GM18499 (cell line): ENCODE results near the gene EXOC4.

Experiments used
- ATAC-seq: cut with Tn5 transposase; IDR thresholded peaks from one replicate; pipeline ENCODE4 v1.9.1; 2021; ENCODE audit warnings: moderate number of reproducible peaks; ENCODE audit not compliant: insufficient read depth, unreplicated experiment

Gene EXOC4

DNA sequence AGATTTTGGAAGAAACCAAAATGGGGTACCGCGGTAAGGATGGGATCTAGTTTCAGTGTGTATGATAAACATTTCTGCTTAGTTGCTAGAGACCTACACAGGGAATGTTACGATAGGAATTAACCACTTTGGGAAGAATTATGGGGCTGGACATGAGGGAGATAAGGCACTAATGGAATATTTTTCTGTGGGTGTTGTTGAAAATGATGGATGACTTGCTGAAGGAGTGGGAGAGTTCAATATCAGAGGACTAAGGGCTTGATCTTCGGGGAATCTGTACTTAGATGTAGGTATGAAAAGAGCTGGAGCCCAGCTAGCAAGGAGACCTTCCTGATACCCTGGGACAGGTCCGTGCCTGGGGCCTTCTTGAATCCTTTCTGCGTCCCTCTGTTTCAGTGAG is 303.7 kb downstream of the EXOC4 start:
- ATAC-seq, result no peak

DNA sequence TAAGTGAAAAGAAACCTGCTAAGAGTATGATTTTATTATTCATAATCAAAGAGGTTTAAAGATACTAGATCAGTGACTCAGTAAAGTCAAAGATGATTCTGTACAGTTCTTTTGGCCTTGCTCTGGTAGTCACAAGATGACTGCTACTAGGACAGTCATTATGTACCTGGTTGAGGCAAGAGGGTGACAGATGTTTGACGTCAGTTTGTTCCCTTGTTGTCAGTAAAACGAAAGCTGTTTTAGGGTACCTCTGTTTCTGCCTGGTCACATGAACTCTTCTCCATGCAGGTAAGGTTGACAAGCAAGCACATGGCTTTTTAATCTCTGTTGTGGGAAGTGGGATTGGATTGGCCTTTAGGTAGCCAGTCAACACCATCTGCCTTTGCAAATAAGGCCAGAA is 308.0 kb downstream of the EXOC4 start:
- ATAC-seq, result no peak

DNA sequence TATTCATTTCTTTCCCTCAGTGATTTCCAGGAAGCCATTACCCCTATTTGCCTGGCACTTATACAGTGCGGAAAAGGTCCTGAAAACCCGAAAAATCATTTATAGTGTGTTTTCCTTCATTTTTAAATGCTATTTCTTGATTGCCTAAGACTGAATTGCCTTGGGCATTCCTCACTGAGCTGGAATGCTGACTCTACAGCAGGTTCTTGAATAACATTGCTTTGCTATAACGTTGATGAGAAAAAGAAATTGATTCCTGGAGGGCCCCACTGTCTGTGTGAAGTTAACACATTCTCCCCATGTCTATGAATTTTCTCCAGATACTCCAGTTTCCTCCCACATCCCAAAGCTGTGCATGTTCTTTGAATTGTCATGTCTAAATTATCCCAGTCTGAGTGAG is 308.5 kb downstream of the EXOC4 start:
- ATAC-seq, result no peak

GRCh38 chr7:133562621-133563020 is 309.7 kb downstream of the EXOC4 start:
- no peak for ATAC-seq

DNA sequence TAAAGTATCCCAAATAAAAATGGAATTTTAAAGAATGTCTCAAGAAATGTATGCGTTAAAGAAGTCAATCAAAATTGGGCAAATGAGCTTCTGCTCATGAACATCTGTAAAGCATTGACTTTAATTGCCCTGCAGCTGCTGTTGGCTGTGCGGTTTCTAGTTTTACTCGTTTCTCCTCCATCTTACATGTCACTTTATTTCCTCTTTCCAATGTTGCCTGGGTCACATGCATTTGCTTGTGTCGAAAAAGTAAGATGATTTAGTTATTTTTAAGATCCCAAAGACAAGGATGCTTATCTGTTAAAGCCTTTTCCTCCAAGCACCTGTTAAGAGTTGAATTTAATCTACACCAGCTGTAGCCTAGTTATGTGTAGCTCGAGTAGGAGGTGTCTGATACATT is 310.4 kb downstream of the EXOC4 start:
- ATAC-seq, result no peak

DNA sequence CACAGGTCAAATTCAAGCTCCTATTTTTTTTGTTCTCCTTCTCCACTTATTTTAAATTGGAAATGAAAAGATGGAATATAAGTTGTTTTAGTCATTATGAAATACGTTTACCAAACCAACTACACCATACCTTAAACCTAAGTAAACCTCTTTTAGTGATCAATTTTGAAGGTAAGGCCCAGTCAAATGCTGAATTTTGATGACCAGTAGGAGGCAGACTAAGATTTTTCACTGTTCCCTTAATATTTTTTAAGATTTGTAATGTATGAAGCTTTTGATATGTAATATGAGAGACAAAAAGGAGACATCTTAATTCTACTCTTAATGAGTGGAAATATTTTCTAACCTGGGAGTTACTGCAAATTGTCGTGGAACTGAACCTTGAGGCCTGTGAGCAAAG is 311.6 kb downstream of the EXOC4 start:
- ATAC-seq, result no peak

DNA sequence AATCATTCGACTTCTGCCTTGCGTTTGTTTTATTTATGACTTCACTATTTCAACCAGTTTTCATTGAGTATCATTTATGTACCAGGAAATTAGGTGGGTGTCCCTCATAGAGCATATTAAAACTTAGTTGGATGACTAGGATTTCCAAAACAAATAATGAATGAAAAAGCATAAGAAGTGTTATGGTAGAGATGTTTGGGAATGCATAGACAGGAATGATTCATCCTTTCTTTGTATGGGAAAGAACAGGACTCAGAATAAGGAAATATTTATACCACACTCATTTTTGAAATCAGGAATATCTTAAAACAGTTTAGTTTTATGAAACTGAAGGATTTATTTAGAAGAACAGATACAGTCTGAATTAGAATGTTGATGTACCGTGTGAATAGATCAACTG is 315.7 kb downstream of the EXOC4 start:
- ATAC-seq, result no peak

- no peak for ATAC-seq
Measured at GRCh38 chr7:133570321-133570720, 317.4 kb downstream of the EXOC4 start.

- ATAC-seq, result no peak
Measured at GRCh38 chr7:133571076-133571475, 318.2 kb downstream of the EXOC4 start.

GRCh38 chr7:133572087-133572486 is 319.2 kb downstream of the EXOC4 start:
- no peak for ATAC-seq

DNA sequence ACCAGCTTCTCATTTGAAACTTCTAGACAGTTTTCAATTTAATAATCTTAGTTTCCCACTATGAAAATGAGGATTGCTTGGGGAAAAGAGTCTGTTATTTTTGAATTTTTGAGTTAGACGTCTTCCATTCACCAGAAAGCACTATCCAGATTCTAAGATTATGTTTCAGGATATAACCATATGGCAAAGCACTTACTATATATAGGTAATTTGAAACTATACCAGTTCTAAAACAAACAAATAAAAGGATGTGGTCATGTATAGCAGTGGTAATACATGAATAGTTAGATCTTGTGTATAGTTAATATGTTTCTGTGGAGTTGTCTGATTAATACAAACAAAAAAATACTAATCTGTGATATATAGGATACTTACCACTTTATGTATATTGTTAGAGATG is 320.0 kb downstream of the EXOC4 start:
- ATAC-seq, result no peak

DNA sequence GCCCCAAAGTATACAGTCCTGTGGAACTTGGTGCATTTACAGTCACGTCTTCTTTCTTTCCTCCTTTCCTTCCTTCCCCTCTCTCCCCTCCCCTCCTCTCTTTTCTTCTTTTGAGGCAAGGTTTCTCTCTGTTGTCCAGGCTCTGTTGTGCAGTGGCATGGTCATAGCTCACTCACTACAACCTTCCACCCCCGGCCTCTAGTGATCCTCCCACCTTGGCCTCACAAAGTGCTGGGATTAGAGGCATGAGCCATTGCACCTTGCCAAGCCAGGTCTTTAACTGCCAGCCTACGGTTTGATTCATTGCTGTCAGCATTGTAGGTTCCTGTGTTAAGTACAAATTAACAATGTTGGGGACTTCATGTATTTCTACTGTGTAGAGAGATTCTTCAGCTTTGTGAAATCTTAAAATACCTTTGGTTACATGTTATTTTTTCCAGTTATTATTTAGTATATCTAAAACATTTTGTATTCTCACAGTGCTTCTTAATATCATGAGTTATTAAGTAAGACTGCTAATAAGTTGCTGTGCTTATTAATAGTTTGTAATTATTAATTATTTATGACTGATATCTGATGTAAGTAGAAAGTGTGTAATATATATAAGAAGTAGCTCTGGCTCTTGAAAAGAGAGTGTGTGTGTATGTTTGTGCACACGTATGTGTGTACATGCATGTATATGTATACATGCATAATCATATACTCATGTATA is 320.8 kb downstream of the EXOC4 start:
- ATAC-seq, result no peak

- no peak for ATAC-seq
Measured at GRCh38 chr7:133575726-133576440, 323.0 kb downstream of the EXOC4 start.

DNA sequence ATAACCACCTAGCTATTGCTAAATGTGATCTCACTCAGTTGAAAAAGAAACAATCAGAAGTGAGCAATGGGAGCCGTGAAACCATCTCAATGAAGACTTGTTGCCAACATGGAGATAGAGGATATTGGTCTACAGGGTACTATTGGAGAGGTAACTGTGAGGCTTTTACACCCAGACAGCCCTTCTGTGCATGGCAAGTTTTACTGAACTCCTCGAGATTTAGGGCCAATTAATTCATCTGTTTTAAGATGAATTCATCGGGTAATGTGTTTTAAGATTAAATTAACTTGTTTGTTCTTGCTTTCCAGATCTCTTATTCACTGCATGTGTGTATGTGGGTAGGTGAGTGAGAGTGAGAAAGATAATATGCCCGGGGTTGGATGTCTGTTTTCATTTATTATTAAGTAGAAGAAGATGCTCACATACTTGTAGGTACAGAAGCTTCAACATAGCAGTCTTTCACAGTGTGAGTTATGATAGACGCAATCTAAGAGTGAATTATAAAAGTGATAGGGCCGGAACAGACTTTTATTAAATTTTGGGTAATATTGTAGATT is 323.8 kb downstream of the EXOC4 start:
- ATAC-seq, result no peak

- no peak for ATAC-seq
Measured at GRCh38 chr7:133582766-133583523, 330.1 kb downstream of the EXOC4 start.

DNA sequence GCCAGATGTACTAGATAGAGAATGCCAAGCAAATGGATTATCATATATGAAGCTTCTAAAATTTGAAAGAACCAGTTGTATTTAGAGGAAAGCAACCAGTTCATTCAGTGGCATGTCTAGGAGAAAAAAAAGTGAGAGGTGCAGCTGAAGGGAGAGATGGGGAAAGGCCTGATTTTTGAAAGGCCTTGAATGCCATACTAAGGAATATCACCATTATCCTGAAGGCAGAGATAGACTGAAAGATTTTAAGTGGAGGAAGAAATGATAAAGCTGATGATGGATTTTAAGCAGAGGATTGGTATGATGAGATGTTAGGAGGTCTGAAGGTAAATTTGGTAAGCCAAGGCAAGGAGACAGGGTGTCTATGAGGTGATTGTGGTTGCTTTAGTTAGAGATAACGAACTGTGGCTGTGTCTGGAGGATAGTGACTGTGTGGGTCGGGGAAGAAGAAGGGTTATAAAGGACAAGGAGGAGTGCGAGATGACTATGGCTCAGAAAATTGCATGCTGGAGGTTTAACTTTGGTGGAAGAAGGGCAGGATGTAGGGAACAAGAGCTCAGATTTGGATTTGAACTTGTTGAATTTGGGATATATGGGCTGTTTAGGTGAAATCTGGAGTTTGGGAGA is 330.8 kb downstream of the EXOC4 start:
- ATAC-seq, result no peak

DNA sequence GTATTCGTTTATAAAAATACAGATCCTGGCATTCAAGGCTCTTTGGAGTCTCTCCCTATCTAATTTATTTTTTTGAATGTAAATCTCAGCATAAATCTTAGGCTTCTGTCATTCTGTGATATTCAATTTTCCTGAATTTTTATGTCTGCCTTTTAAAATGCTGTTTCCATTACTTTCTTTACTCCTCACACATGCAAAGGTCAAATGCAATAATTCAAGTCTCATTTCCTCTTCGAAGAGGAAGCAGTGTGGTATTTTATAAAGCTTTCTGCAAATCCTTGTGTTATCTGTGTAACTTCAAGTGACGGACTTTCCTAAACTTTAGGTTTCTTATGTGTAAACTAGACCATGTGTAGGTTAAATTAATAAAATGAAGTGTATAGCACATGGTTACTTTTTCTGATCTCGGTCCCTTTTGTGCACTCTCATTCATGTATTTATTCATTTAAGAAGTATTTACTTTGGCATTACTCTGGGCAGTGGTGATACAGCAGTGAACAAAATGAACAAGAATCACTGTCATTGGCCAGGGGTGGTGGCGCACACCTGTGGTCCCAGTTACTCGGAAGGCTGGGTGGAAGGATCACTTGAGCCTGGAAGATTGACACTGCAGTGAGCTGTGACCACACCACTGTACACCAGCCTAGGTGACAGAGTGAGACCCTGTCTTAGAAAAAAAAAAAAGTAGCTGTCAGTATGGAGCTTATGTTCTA is 332.2 kb downstream of the EXOC4 start:
- ATAC-seq, result no peak

GRCh38 chr7:133586253-133586652 is 333.4 kb downstream of the EXOC4 start:
- ATAC-seq, result no peak

DNA sequence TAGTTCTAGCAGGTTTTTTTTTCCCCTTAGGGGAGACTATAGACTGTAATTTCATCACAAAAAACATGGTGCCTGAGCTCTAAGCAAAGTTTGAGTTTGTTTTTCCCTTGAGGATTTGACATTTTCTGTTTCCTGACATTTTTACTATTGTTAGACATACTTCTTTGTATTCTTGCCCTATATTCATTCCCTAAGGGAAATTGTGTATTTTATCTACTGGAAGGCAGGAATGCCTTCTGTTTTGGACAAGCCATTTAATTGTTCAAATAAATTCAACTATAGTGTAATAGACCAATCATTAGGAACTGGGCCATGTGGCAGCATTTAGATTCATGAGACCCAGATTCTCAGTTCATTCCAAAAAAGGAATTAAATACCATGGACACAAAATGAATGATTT is 335.0 kb downstream of the EXOC4 start:
- no peak for ATAC-seq

- no peak for ATAC-seq
Measured at GRCh38 chr7:133590795-133591194, 337.9 kb downstream of the EXOC4 start.
